GM12891 (cell line): ENCODE results near the gene PTAFR.

Source experiments
- PAX5 ChIP-seq: IDR thresholded peaks from 2 replicates; pipeline ENCODE4 v1.6.1; 2011; ENCODE audit warnings: low read length, moderate library complexity, mild to moderate bottlenecking; ENCODE audit not compliant: insufficient read depth, severe bottlenecking
- POLR2A ChIP-seq: IDR thresholded peaks from 2 replicates; pipeline ENCODE4 v1.6.1; 2011; ENCODE audit warnings: low read depth, low read length, control low read depth
- POLR2AphosphoS5 ChIP-seq: IDR thresholded peaks from 2 replicates; pipeline ENCODE4 v1.6.1; 2011; ENCODE audit warnings: low read depth, low read length, control low read depth
- SPI1 ChIP-seq: IDR thresholded peaks from 2 replicates; pipeline ENCODE4 v1.6.1; 2011; ENCODE audit warnings: low read depth, low read length, control low read depth
- TAF1 ChIP-seq: IDR thresholded peaks from 2 replicates; pipeline ENCODE4 v1.6.1; 2011; ENCODE audit warnings: low read depth, low read length, control low read depth

GRCh38 chr1:28199328-28200233, 23.1 kb upstream of the PTAFR start:
- TF ChIP-seq POLR2A, result peak; percentile 44; the same call in 1 of the 2 replicates
- TF ChIP-seq TAF1, result no peak
- TF ChIP-seq PAX5, result peak; percentile 34
- TF ChIP-seq POLR2AphosphoS5, result peak; percentile 59
- TF ChIP-seq SPI1, result peak; percentile 46; the same call in 1 of the 2 replicates
